ENCODE data around the gene ZG16. TPM values are rescaled to one million over a fixed set of nuclear protein-coding genes. Genes with fewer than 3 reads are reported as not detected.
A peak's percentile ranks its signal among the peaks of the same experiment; 100 is the strongest.

The ZG16 gene
- polyA plus RNA-seq, 1 donor (not counting 4 experiments of a cell fraction or from before 2014, with no cell fraction given), result not detected

DNA sequence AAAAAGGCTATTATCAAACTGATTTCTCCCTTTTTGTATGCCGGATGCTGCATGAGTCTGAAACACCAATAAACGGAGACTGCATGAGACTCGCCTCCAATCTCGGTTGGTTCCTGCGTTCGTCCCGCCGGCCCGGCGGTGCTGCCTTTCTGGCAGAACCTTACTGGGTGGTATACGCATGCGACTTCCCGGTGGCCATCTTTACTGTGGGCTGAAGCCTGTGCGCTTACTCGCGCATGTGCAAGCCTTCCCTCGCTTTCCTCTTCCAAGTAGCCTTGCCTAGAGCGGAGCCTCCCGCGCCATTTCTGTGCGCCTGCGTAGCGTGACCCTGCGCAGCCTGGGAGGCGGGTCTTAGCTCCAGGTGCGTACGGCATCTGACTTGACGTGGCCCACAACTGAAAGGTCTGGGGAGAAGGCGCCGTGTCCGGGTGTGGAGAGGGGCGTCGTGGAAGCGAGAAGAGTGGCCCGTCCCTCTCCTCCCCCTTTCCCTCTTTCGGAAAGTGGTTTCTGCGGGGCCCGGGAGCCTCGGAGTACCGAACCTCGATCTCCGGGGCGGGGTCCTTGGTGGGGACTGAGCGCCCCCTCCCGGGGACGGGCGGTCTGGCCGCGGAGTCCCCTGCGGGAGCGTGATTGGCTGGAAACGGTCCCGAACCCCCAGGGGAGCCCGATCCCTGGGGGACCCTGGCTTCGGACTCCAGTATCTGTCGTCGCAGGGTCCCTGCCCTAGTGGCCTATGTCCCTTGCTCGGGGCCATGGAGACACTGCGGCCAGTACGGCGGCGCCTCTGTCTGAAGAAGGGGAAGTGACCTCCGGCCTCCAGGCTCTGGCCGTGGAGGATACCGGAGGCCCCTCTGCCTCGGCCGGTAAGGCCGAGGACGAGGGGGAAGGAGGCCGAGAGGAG, 38.0 kb downstream of the ZG16 start, which contains the start of gene PAGR1:
PAGR1 (plus strand) TSS at position 360 of the 901 bp plus-strand sequence; CDS start at position 734, 374 bp downstream.
- peak within 1 kb of the TSS; percentile 81 to 88 (median 87) for H3K4me3 ChIP-seq (ENCODE audit: control insufficient read depth in 2 of 3, extremely low read depth in 1 of 3, insufficient read depth in 2 of 3, low read depth in 1 of 3, low read length in 3 of 3)
- peak; percentile 96 for DNase-seq (ENCODE audit: low read depth, low spot score)
- no peaks in the 10 kb centered on the region for H3K9me3 ChIP-seq (ENCODE audit: control insufficient read depth, low read depth, low read length)
- peak within 1 kb of the TSS; percentile 90 for H2AFZ ChIP-seq (ENCODE audit: control insufficient read depth, low read length)
- no peak for TF ChIP-seq EZH2 (IDR thresholded peaks at IDR 0.05; ENCODE audit: low read length)
- TF ChIP-seq, protein P1, sequence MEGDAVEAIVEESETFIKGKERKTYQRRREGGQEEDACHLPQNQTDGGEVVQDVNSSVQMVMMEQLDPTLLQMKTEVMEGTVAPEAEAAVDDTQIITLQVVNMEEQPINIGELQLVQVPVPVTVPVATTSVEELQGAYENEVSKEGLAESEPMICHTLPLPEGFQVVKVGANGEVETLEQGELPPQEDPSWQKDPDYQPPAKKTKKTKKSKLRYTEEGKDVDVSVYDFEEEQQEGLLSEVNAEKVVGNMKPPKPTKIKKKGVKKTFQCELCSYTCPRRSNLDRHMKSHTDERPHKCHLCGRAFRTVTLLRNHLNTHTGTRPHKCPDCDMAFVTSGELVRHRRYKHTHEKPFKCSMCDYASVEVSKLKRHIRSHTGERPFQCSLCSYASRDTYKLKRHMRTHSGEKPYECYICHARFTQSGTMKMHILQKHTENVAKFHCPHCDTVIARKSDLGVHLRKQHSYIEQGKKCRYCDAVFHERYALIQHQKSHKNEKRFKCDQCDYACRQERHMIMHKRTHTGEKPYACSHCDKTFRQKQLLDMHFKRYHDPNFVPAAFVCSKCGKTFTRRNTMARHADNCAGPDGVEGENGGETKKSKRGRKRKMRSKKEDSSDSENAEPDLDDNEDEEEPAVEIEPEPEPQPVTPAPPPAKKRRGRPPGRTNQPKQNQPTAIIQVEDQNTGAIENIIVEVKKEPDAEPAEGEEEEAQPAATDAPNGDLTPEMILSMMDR (optimal IDR thresholded peaks at IDR 0.05 in 1 of 3, IDR thresholded peaks at IDR 0.05 in 1 of 3, conservative IDR thresholded peaks at IDR 0.05 in 1 of 3; ENCODE audit: extremely low read depth in 1 of 3, insufficient read depth in 2 of 3, low read length in 3 of 3), result peak; percentile 74 to 98 (median 77)
- H4K20me1 ChIP-seq (ENCODE audit: control insufficient read depth, extremely low read depth, insufficient read depth, low read length), result no peaks in the 10 kb centered on the region
- no peak for FAIRE-seq
- dilution Hi-C loops (cut with MboI; ENCODE audit: extremely low pct_ligation_motif_present, low sequenced_read_pairs), result no loop called here
- peak within 1 kb of the TSS; percentile 88 for H3K9ac ChIP-seq (ENCODE audit: control insufficient read depth, extremely low read depth, insufficient read depth, low read length)
- peaks cover 37% of the 10 kb centered on the region for H3K4me1 ChIP-seq (ENCODE audit: control insufficient read depth, extremely low read depth, insufficient read depth, low read length)
- H3K36me3 ChIP-seq (ENCODE audit: control insufficient read depth in 2 of 2, extremely low read depth in 1 of 2, insufficient read depth in 2 of 2, low read length in 2 of 2), result peaks cover 0 to 10% of the 10 kb centered on the region in 2 experiments
- H3K4me2 ChIP-seq (ENCODE audit: control insufficient read depth, extremely low read depth, insufficient read depth, low read depth, low read length), result peak within 1 kb of the TSS; percentile 84
- H3K27ac ChIP-seq (ENCODE audit: control insufficient read depth, insufficient read depth, low read length), result peak within 1 kb of the TSS; percentile 83
- peaks cover 15% of the 10 kb centered on the region for H3K27me3 ChIP-seq (ENCODE audit: control insufficient read depth, extremely low read depth, insufficient read depth, low read length)
- peaks cover 27% of the 10 kb centered on the region for H3K79me2 ChIP-seq (ENCODE audit: control insufficient read depth, insufficient read depth, low read length)
- H3K9me1 ChIP-seq (ENCODE audit: control insufficient read depth, extremely low read depth, insufficient read depth, low read length), result no peaks in the 10 kb centered on the region

DNA sequence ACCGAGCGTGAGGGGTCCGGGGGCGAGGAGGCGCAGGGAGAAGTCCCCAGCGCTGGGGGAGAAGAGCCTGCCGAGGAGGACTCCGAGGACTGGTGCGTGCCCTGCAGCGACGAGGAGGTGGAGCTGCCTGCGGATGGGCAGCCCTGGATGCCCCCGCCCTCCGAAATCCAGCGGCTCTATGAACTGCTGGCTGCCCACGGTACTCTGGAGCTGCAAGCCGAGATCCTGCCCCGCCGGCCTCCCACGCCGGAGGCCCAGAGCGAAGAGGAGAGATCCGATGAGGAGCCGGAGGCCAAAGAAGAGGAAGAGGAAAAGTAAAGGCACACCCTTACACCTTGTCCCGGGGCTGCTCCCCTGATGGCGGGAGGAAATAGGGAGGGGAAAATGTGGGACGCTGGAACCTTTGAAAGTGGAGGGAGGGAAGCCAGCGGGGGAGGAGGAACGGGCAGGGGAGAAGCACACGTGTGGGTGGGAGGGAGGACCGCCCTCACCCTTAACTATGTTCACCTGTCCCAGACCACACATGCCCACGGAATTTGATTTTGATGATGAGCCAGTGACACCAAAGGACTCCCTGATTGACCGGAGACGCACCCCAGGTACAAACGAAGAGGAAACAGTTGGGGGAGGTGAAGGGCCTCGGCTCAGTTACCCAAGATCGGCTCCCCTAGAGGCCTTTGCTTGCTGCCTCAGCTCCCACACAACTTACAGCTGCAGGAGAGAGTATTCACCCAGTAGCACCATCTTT, 38.8 kb downstream of the ZG16 start:
- peak overlapping the region; percentile 81 to 88 (median 87) for H3K4me3 ChIP-seq (ENCODE audit: control insufficient read depth in 2 of 3, extremely low read depth in 1 of 3, insufficient read depth in 2 of 3, low read depth in 1 of 3, low read length in 3 of 3)
- DNase-seq (ENCODE audit: low read depth, low spot score) (no peak), FAIRE-seq (peak; percentile 43)
- H3K9me3 ChIP-seq (ENCODE audit: control insufficient read depth, low read depth, low read length), result no peaks in the 10 kb centered on the region
- H3K4me1 ChIP-seq (ENCODE audit: control insufficient read depth, extremely low read depth, insufficient read depth, low read length), result peaks cover 39% of the 10 kb centered on the region
- peak overlapping the region; percentile 88 for H3K9ac ChIP-seq (ENCODE audit: control insufficient read depth, extremely low read depth, insufficient read depth, low read length)
- H2AFZ ChIP-seq (ENCODE audit: control insufficient read depth, low read length), result peak overlapping the region; percentile 73
- H3K27ac ChIP-seq (ENCODE audit: control insufficient read depth, insufficient read depth, low read length), result peak overlapping the region; percentile 83
- no peak for TF ChIP-seq EZH2 (IDR thresholded peaks at IDR 0.05; ENCODE audit: low read length)
- TF ChIP-seq, protein P1 (optimal IDR thresholded peaks at IDR 0.05 in 1 of 3, IDR thresholded peaks at IDR 0.05 in 1 of 3, conservative IDR thresholded peaks at IDR 0.05 in 1 of 3; ENCODE audit: extremely low read depth in 1 of 3, insufficient read depth in 2 of 3, low read length in 3 of 3), result peak in 1 of 3 experiments; percentile 36
- H3K4me2 ChIP-seq (ENCODE audit: control insufficient read depth, extremely low read depth, insufficient read depth, low read depth, low read length), result peak overlapping the region; percentile 84
- H3K9me1 ChIP-seq (ENCODE audit: control insufficient read depth, extremely low read depth, insufficient read depth, low read length), result no peaks in the 10 kb centered on the region
- peaks cover 33% of the 10 kb centered on the region for H3K79me2 ChIP-seq (ENCODE audit: control insufficient read depth, insufficient read depth, low read length)
- peaks cover 11% of the 10 kb centered on the region for H3K27me3 ChIP-seq (ENCODE audit: control insufficient read depth, extremely low read depth, insufficient read depth, low read length)
- dilution Hi-C loops (cut with MboI; ENCODE audit: extremely low pct_ligation_motif_present, low sequenced_read_pairs), result no loop called here
- H4K20me1 ChIP-seq (ENCODE audit: control insufficient read depth, extremely low read depth, insufficient read depth, low read length), result no peaks in the 10 kb centered on the region
- H3K36me3 ChIP-seq (ENCODE audit: control insufficient read depth in 2 of 2, extremely low read depth in 1 of 2, insufficient read depth in 2 of 2, low read length in 2 of 2), result peaks cover 0 to 10% of the 10 kb centered on the region in 2 experiments
